Measurements from ENCODE around the gene ANKRD60.
A peak's percentile ranks its signal among the peaks of the same experiment; 100 is the strongest.

ANKRD60 gene
- total RNA-seq: 0 reads per million in 4 experiments

GRCh38 chr20:58228484-58229197 is at the start of gene ANKRD60:
ANKRD60 (minus strand) TSS chr20:58228653; CDS start chr20:58228653, 0 bp downstream.
- peak; percentile 58 for DNase-seq

- no peak for DNase-seq
These were observed 49.4 kb upstream of the ANKRD60 start for GRCh38 chr20:58277578-58278472.

- no peak for DNase-seq
These were observed 48.7 kb upstream of the ANKRD60 start for GRCh38 chr20:58277107-58277506.

GRCh38 chr20:58274384-58274783 is 45.9 kb upstream of the ANKRD60 start:
- no peak for DNase-seq

- no peak for DNase-seq
These were observed 43.3 kb upstream of the ANKRD60 start for GRCh38 chr20:58271606-58272351.

- no peak for DNase-seq
These were observed 40.6 kb upstream of the ANKRD60 start for GRCh38 chr20:58268936-58269619.

- no peak for DNase-seq
These were observed 40.0 kb upstream of the ANKRD60 start for GRCh38 chr20:58268421-58268821.

- DNase-seq: no peak
These were observed 39.1 kb upstream of the ANKRD60 start for GRCh38 chr20:58267389-58268215.

- DNase-seq: no peak
These were observed 35.8 kb upstream of the ANKRD60 start for GRCh38 chr20:58264271-58264670.

GRCh38 chr20:58261660-58262059 is 33.2 kb upstream of the ANKRD60 start:
- DNase-seq: no peak

GRCh38 chr20:58260006-58260405 is 31.6 kb upstream of the ANKRD60 start:
- no peak for DNase-seq

GRCh38 chr20:58256842-58257241 is 28.4 kb upstream of the ANKRD60 start:
- DNase-seq: no peak

- DNase-seq: no peak
These were observed 27.9 kb upstream of the ANKRD60 start for GRCh38 chr20:58256307-58256706.

GRCh38 chr20:58254890-58255289 is 26.4 kb upstream of the ANKRD60 start:
- no peak for DNase-seq

GRCh38 chr20:58251979-58252591 is 23.6 kb upstream of the ANKRD60 start:
- DNase-seq: no peak

GRCh38 chr20:58251348-58251978 is 23.0 kb upstream of the ANKRD60 start:
- no peak for DNase-seq

- DNase-seq: no peak
These were observed 17.9 kb upstream of the ANKRD60 start for GRCh38 chr20:58246346-58246745.

GRCh38 chr20:58245931-58246330 is 17.5 kb upstream of the ANKRD60 start:
- no peak for DNase-seq

- DNase-seq: no peak
These were observed 16.9 kb upstream of the ANKRD60 start for GRCh38 chr20:58245181-58245891.

GRCh38 chr20:58244517-58245030 is 16.1 kb upstream of the ANKRD60 start:
- DNase-seq: no peak
